Endodermal cell (in vitro differentiated cells): ENCODE data around the gene SRGAP1. TPM values are rescaled to one million over a fixed set of nuclear protein-coding genes. Genes with fewer than 3 reads are reported as not detected.

ENCODE experiments used
- DNase-seq: peaks from one replicate; pipeline ENCODE4 v3.0.0-alpha.2; 2017
- H3K27ac ChIP-seq: 2 replicates; pipeline ENCODE4 v1.5.1; 2013; ENCODE audit warnings: mild to moderate bottlenecking, low read depth, low read length, moderate library complexity
- H3K27me3 ChIP-seq: 2 replicates; pipeline ENCODE4 v1.6.1; 2013; ENCODE audit warnings: mild to moderate bottlenecking, low read length, moderate library complexity; ENCODE audit not compliant: insufficient read depth, control insufficient read depth, poor library complexity, severe bottlenecking
- H3K36me3 ChIP-seq: 2 replicates; pipeline ENCODE4 v1.7.0; 2013; ENCODE audit warnings: mild to moderate bottlenecking, low read length, moderate library complexity; ENCODE audit not compliant: control insufficient read depth, insufficient read depth
- H3K4me1 ChIP-seq: one replicate; pipeline ENCODE4 v1.7.0; 2013; ENCODE audit warnings: low read length; ENCODE audit not compliant: control insufficient read depth, insufficient read depth
- H3K4me3 ChIP-seq: 2 replicates; pipeline ENCODE4 v1.5.1; 2013; ENCODE audit warnings: mild to moderate bottlenecking, low read length, moderate library complexity
- H3K9ac ChIP-seq: 2 replicates; pipeline ENCODE4 v1.6.1; 2013; ENCODE audit warnings: mild to moderate bottlenecking, low read length, moderate library complexity; ENCODE audit not compliant: poor library complexity, severe bottlenecking; ENCODE audit errors: extremely low read depth
- H3K9me3 ChIP-seq: 2 replicates; pipeline ENCODE4 v1.6.1; 2013; ENCODE audit warnings: mild to moderate bottlenecking, low read length, moderate library complexity; ENCODE audit not compliant: control insufficient read depth
- H3K27ac Mint-ChIP-seq: 2 replicates; pipeline ENCODE4 v1.8.0; 2020; ENCODE audit warnings: mixed read lengths
- H3K27me3 Mint-ChIP-seq: 2 replicates; pipeline ENCODE4 v1.8.0; 2021; ENCODE audit warnings: mild to moderate bottlenecking, mixed read lengths; ENCODE audit not compliant: insufficient read depth
- H3K36me3 Mint-ChIP-seq: 2 replicates; pipeline ENCODE4 v1.8.0; 2020; ENCODE audit warnings: low read depth, mixed read lengths
- H3K4me1 Mint-ChIP-seq: 2 replicates; pipeline ENCODE4 v1.8.0; 2020; ENCODE audit warnings: mixed read lengths
- H3K4me3 Mint-ChIP-seq: 2 replicates; pipeline ENCODE4 v1.8.0; 2020; ENCODE audit warnings: mild to moderate bottlenecking, moderate library complexity, mixed read lengths
- H3K9me3 Mint-ChIP-seq: 2 replicates; pipeline ENCODE4 v1.8.0; 2020; ENCODE audit warnings: mild to moderate bottlenecking, mixed read lengths
- WGBS, 2 experiments: methylation state at CpG; one replicate each; pipeline versions ENCODE4 v1.1.5 to v1.1.7; 2013; ENCODE audit warnings: missing lambda C conversion rate in 2 of 2, mixed read lengths in 1 of 2; ENCODE audit not compliant: insufficient coverage in 1 of 2, insufficient read length in 1 of 2; 5-methylcytosine and 5-hydroxymethylcytosine counted together
- total RNA-seq, 2 donors: library from RNA; stranded (reverse); fragmentation: NEBNext Ultra II Directional in 1 of 2; extraction: Animal tissue kit (Norgen Biotek cat#: 25700) in 1 of 2; gene quantifications; 2 replicates in 1 of 2; 3 replicates in 1 of 2; pipeline ENCODE4 v1.2.1, GENCODE V29; 2021
- TF ChIP-seq, protein P1 (sequence below): fragments of 200-600 bp; sonication (generic); conservative IDR thresholded peaks from 2 replicates; pipeline ENCODE4 v1.5.0; 2021; ENCODE audit warnings: antibody characterized with exemption, mild to moderate bottlenecking

SRGAP1 gene
- total RNA-seq, 2 donors from 2014 or later: 10.6 to 13.4 TPM

- Histone ChIP-seq H3K27me3 (no peaks in the 10 kb centered on the region), H3K27ac (no peak overlapping the region)
Measured at GRCh38 chr12:63929426-63929825, 84.9 kb downstream of the SRGAP1 start.

DNA sequence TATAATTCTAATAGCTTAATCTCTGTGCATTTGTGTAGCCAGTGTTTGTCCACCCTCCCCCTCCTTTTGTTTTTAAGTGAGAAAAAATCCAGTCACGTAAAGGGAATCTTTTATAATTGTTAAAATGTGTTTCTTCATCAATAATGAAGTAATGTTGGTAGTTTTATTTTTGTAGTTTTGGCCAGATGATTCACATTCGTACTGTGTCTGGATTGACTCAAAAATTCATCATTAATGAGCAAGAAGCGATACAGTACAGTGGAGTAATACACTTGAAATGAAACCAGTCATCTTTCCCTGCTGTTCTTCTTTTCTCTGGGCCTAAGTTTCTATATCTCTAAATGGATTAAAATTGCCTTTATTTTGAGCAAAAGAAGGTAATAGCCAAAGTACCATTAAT lies 86.5 kb downstream of the SRGAP1 start:
- no peak overlapping the region for H3K9ac ChIP-seq
- WGBS, 2 experiments: 83 to 89% methylated on average over 2 to 3 of the region's 3 CpGs

More at GRCh38 chr12:63929426-63929825, 84.9 kb downstream of the SRGAP1 start:
- Mint-ChIP-seq H3K27me3 (no peaks in the 10 kb centered on the region), H3K4me3 (no peak overlapping the region), H3K9me3 (peaks cover 2% of the 10 kb centered on the region), H3K36me3 (no peaks in the 10 kb centered on the region), H3K4me1 (peaks cover 6% of the 10 kb centered on the region), H3K27ac (no peak overlapping the region)
- Histone ChIP-seq H3K9me3 (no peaks in the 10 kb centered on the region), H3K36me3 (no peaks in the 10 kb centered on the region), H3K4me3 (no peak overlapping the region), H3K9ac (no peak overlapping the region), H3K4me1 (no peaks in the 10 kb centered on the region)
- TF ChIP-seq, protein P1, sequence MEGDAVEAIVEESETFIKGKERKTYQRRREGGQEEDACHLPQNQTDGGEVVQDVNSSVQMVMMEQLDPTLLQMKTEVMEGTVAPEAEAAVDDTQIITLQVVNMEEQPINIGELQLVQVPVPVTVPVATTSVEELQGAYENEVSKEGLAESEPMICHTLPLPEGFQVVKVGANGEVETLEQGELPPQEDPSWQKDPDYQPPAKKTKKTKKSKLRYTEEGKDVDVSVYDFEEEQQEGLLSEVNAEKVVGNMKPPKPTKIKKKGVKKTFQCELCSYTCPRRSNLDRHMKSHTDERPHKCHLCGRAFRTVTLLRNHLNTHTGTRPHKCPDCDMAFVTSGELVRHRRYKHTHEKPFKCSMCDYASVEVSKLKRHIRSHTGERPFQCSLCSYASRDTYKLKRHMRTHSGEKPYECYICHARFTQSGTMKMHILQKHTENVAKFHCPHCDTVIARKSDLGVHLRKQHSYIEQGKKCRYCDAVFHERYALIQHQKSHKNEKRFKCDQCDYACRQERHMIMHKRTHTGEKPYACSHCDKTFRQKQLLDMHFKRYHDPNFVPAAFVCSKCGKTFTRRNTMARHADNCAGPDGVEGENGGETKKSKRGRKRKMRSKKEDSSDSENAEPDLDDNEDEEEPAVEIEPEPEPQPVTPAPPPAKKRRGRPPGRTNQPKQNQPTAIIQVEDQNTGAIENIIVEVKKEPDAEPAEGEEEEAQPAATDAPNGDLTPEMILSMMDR: no peak
- WGBS, 2 experiments: 96 to 100% methylated on average over 1 to 3 of the region's 3 CpGs
- DNase-seq: no peak

GRCh38 chr12:63931703-63932102 lies 87.2 kb downstream of the SRGAP1 start:
- no peaks in the 10 kb centered on the region for H3K27me3 Mint-ChIP-seq
- no peak overlapping the region for H3K27ac Mint-ChIP-seq
- peaks cover 6% of the 10 kb centered on the region for H3K4me1 Mint-ChIP-seq

More for the DNA sequence above, 86.5 kb downstream of the SRGAP1 start:
- H3K36me3 ChIP-seq: no peaks in the 10 kb centered on the region
- DNase-seq: no peak
- H3K4me3 Mint-ChIP-seq: no peak overlapping the region
- no peaks in the 10 kb centered on the region for H3K36me3 Mint-ChIP-seq
- H3K27ac Mint-ChIP-seq: no peak overlapping the region
- no peaks in the 10 kb centered on the region for H3K27me3 ChIP-seq
- H3K27me3 Mint-ChIP-seq: no peaks in the 10 kb centered on the region
- H3K27ac ChIP-seq: no peak overlapping the region
- H3K9me3 ChIP-seq: no peaks in the 10 kb centered on the region
- peaks cover 2% of the 10 kb centered on the region for H3K9me3 Mint-ChIP-seq
- H3K4me3 ChIP-seq: no peak overlapping the region
- peaks cover 6% of the 10 kb centered on the region for H3K4me1 Mint-ChIP-seq
- H3K4me1 ChIP-seq: no peaks in the 10 kb centered on the region
- TF ChIP-seq, protein P1: no peak

More at GRCh38 chr12:63931703-63932102, 87.2 kb downstream of the SRGAP1 start:
- TF ChIP-seq, protein P1: no peak
- WGBS, 2 experiments: 94% methylated on average over 1 of the region's 1 CpG; no CpG with 5 or more reads in 1 of the 2 experiments
- no peak for DNase-seq
- no peaks in the 10 kb centered on the region for H3K36me3 Mint-ChIP-seq
- Histone ChIP-seq H3K9ac (no peak overlapping the region), H3K4me3 (no peak overlapping the region), H3K36me3 (no peaks in the 10 kb centered on the region), H3K27me3 (no peaks in the 10 kb centered on the region), H3K27ac (no peak overlapping the region), H3K4me1 (no peaks in the 10 kb centered on the region), H3K9me3 (no peaks in the 10 kb centered on the region)
- peaks cover 2% of the 10 kb centered on the region for H3K9me3 Mint-ChIP-seq
- no peak overlapping the region for H3K4me3 Mint-ChIP-seq
